MM.1S (cell line): ENCODE measurements around the gene FBXO5.

Experiments used
- DNase-seq: peaks from one replicate; pipeline ENCODE4 v3.0.0-alpha.2; 2015
- H2AFZ ChIP-seq: fragments of 300-600 bp; sonication (generic); 2 replicates; pipeline ENCODE4 v1.6.0; 2016; ENCODE audit warnings: antibody characterized with exemption, low read length
- H3F3A ChIP-seq: fragments of 300-600 bp; sonication (generic); 2 replicates; pipeline ENCODE4 v1.6.1; 2016; ENCODE audit warnings: mild to moderate bottlenecking, antibody characterized with exemption, low read length, moderate library complexity, mixed read lengths; ENCODE audit not compliant: insufficient read depth
- H3K27ac ChIP-seq: fragments of 300-600 bp; sonication (generic); 2 replicates; pipeline ENCODE4 v1.5.1; 2016; ENCODE audit warnings: mild to moderate bottlenecking, low read length
- H3K27me3 ChIP-seq: fragments of 300-600 bp; sonication (generic); replicated peaks from 2 replicates; pipeline ENCODE4 v1.6.0; 2016; ENCODE audit warnings: low read length; ENCODE audit not compliant: insufficient read depth
- H3K36me3 ChIP-seq: fragments of 300-600 bp; sonication (generic); replicated peaks from 2 replicates; pipeline ENCODE4 v1.6.1; 2016; ENCODE audit warnings: mild to moderate bottlenecking, low read length, mixed read lengths; ENCODE audit not compliant: insufficient read depth
- H3K4me1 ChIP-seq: fragments of 300-600 bp; sonication (generic); 2 replicates; pipeline ENCODE4 v1.6.1; 2016; ENCODE audit warnings: low read length, mixed read lengths
- H3K4me2 ChIP-seq: fragments of 300-600 bp; sonication (generic); 2 replicates; pipeline ENCODE4 v1.6.0; 2016; ENCODE audit warnings: low read depth, low read length
- H3K4me3 ChIP-seq: fragments of 300-600 bp; sonication (generic); 2 replicates; pipeline ENCODE4 v1.5.1; 2016; ENCODE audit warnings: low read length, mixed read lengths
- H3K79me2 ChIP-seq: fragments of 300-600 bp; sonication (generic); 2 replicates; pipeline ENCODE4 v1.6.1; 2016; ENCODE audit warnings: mixed run types, low read length, mixed read lengths
- H3K9ac ChIP-seq: fragments of 300-600 bp; sonication (generic); 2 replicates; pipeline ENCODE4 v1.6.1; 2016; ENCODE audit warnings: low read length, mixed read lengths
- H3K9me2 ChIP-seq: fragments of 300-600 bp; sonication (generic); replicated peaks from 2 replicates; pipeline ENCODE4 v1.6.1; 2016; ENCODE audit warnings: mild to moderate bottlenecking, low read length, mixed read lengths; ENCODE audit not compliant: insufficient read depth
- H3K9me3 ChIP-seq: fragments of 300-600 bp; sonication (generic); replicated peaks from 2 replicates; pipeline ENCODE4 v1.6.1; 2016; ENCODE audit warnings: mild to moderate bottlenecking, low read length, mixed read lengths; ENCODE audit not compliant: insufficient read depth
- H4K20me1 ChIP-seq: fragments of 300-600 bp; sonication (generic); 2 replicates; pipeline ENCODE4 v1.6.1; 2016; ENCODE audit warnings: mild to moderate bottlenecking, low read length, moderate library complexity, mixed read lengths; ENCODE audit not compliant: insufficient read depth
- EZH2 ChIP-seq: fragments of 300-600 bp; sonication (generic); optimal IDR thresholded peaks from 2 replicates; pipeline ENCODE3; 2017; ENCODE audit warnings: low read depth, mild to moderate bottlenecking, antibody characterized with exemption, low read length, mixed read lengths
- EZH2phosphoT487 ChIP-seq: fragments of 300-600 bp; sonication (generic); IDR thresholded peaks from 2 replicates; pipeline ENCODE4 v1.6.1; 2018; ENCODE audit warnings: antibody characterized with exemption, low read length
- TF ChIP-seq, protein P1 (sequence below): fragments of 300-600 bp; sonication (generic); IDR thresholded peaks from 2 replicates; pipeline ENCODE4 v1.5.1; 2016; ENCODE audit warnings: antibody characterized with exemption, low read length, mixed read lengths

FBXO5 gene

DNA sequence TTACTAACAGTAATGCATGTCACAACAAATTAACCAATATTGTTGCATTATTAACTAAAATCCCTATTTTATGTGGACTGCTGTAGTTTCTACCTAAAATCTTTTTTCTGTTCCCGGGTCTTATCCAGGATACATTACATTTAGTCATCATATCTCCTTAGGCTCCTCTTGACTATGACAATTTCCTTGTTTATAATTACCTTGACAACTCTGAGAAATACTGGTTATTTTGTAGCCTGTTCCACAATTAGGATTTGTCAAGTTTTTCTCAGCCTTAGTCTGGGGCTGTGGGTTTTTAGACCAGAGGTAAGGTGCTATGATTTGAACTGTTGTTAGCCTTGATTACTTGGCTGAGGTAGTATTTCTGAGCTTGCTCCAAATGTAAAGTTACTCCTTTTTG is 3.7 kb downstream of the FBXO5 start:
- no peaks in the 10 kb centered on the region for H3K4me1 ChIP-seq
- TF ChIP-seq, protein P1, sequence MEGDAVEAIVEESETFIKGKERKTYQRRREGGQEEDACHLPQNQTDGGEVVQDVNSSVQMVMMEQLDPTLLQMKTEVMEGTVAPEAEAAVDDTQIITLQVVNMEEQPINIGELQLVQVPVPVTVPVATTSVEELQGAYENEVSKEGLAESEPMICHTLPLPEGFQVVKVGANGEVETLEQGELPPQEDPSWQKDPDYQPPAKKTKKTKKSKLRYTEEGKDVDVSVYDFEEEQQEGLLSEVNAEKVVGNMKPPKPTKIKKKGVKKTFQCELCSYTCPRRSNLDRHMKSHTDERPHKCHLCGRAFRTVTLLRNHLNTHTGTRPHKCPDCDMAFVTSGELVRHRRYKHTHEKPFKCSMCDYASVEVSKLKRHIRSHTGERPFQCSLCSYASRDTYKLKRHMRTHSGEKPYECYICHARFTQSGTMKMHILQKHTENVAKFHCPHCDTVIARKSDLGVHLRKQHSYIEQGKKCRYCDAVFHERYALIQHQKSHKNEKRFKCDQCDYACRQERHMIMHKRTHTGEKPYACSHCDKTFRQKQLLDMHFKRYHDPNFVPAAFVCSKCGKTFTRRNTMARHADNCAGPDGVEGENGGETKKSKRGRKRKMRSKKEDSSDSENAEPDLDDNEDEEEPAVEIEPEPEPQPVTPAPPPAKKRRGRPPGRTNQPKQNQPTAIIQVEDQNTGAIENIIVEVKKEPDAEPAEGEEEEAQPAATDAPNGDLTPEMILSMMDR = no peak
- TF ChIP-seq EZH2phosphoT487 (no peak), EZH2 (no peak)
- no peak overlapping the region for H2AFZ ChIP-seq
- no peaks in the 10 kb centered on the region for H3K9me3 ChIP-seq
- DNase-seq = no peak
- H3K27me3 ChIP-seq = no peaks in the 10 kb centered on the region
- 0 out of 2 replicates have a peak overlapping the region, but pooled peaks have one; percentile 12 for H3K4me2 ChIP-seq
- H4K20me1 ChIP-seq = no peaks in the 10 kb centered on the region
- H3K27ac ChIP-seq = no peak overlapping the region
- peaks cover 89% of the 10 kb centered on the region for H3K79me2 ChIP-seq
- H3K4me3 ChIP-seq = no peak overlapping the region
- H3K9me2 ChIP-seq = no peaks in the 10 kb centered on the region
- no peak overlapping the region for H3K9ac ChIP-seq
- peaks cover 7% of the 10 kb centered on the region; the same call in 1 of the 2 replicates for H3K36me3 ChIP-seq
- 0 out of 2 replicates have a peak, but pooled peaks cover 4% of the 10 kb centered on the region for H3F3A ChIP-seq

DNA sequence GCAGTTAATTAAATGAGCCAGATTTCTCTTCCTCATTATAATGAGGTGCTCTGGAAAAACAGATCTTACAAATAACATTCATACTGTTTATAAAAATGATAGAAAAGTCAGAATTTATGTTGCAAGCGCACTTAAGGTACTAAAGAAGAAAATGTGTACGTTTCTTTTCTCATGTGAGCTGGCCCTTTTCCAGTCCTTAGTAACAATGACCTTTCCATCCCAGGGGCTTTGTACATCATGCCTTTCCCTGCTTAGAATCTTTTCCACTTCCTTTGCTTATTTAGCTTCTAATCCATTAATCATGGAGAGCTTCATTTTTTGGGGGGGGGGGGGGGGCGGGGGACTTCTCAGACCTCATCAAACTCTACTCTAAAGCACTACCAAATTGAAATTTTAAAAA is 4.8 kb downstream of the FBXO5 start:
- DNase-seq = no peak
- Histone ChIP-seq H3K9me3 (no peaks in the 10 kb centered on the region), H3K9ac (no peak overlapping the region), H3K4me2 (no peak overlapping the region), H3K36me3 (peaks cover 8% of the 10 kb centered on the region; the same call in 1 of the 2 replicates), H3K9me2 (no peaks in the 10 kb centered on the region), H4K20me1 (no peaks in the 10 kb centered on the region), H3F3A (no peaks in the 10 kb centered on the region), H3K79me2 (peaks cover 88% of the 10 kb centered on the region), H3K27me3 (no peaks in the 10 kb centered on the region), H3K27ac (no peak overlapping the region), H3K4me3 (no peak overlapping the region), H2AFZ (no peak overlapping the region), H3K4me1 (no peaks in the 10 kb centered on the region)
- TF ChIP-seq EZH2 (no peak), EZH2phosphoT487 (no peak)
- TF ChIP-seq, protein P1 = no peak

DNA sequence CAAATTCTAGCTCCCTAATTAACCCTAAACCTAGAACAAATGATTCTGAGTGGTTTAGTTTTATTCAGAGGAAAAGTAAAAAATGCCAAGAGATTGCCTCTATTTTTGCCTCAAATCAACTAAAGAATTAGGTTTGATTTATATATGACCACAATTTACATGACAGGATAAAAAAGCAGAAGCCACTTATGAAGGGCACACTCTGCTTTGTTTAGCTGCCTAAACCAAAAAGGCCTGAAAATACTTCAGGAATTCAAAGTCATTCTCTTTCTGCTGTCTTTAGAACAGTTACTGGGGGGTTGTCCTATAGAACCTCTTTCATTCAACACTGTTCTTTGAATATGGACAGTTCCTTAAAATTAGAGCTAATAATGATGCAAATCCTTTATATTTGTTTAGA is 5.3 kb downstream of the FBXO5 start:
- Histone ChIP-seq H3K9me2 (no peaks in the 10 kb centered on the region), H3K4me2 (no peak overlapping the region), H3K27me3 (no peaks in the 10 kb centered on the region), H3K4me3 (no peak overlapping the region), H3K9ac (no peak overlapping the region), H3K79me2 (peaks cover 90% of the 10 kb centered on the region), H4K20me1 (no peaks in the 10 kb centered on the region), H3K27ac (no peak overlapping the region), H2AFZ (no peak overlapping the region), H3K36me3 (peaks cover 8% of the 10 kb centered on the region; the same call in 1 of the 2 replicates), H3K9me3 (no peaks in the 10 kb centered on the region), H3K4me1 (no peaks in the 10 kb centered on the region), H3F3A (no peaks in the 10 kb centered on the region; the same call in 1 of the 2 replicates)
- no peak for DNase-seq
- no peak for TF ChIP-seq EZH2phosphoT487
- TF ChIP-seq EZH2 = no peak
- TF ChIP-seq, protein P1 = no peak
